Lower lobe of right lung (tissue), 2 donors: ENCODE results near the gene SCRG1. TPM values are rescaled to one million over a fixed set of nuclear protein-coding genes. Genes with fewer than 3 reads are reported as not detected.
A peak's percentile ranks its signal among the peaks of the same experiment; 100 is the strongest.

Experiments
- ATAC-seq, 2 donors: fragments of 200-7000 bp; cut with Tn5 transposase; one replicate each; pipeline ENCODE4 v1.9.1; 2020 to 2022; ENCODE audit warnings: mild to moderate bottlenecking in 2 of 2, moderate library complexity in 2 of 2
- DNase-seq: peaks from one replicate; pipeline ENCODE4 v3.0.0-alpha.2; 2020
- H3K27ac ChIP-seq: fragments of 200-600 bp; one replicate; pipeline ENCODE4 v1.8.0; 2022
- H3K27me3 ChIP-seq: fragments of 200-600 bp; one replicate; pipeline ENCODE4 v1.8.0; 2022; ENCODE audit warnings: low read depth
- H3K36me3 ChIP-seq: fragments of 200-600 bp; one replicate; pipeline ENCODE4 v1.8.0; 2022; ENCODE audit warnings: mild to moderate bottlenecking
- H3K4me1 ChIP-seq: fragments of 200-600 bp; one replicate; pipeline ENCODE4 v1.8.0; 2022
- H3K4me3 ChIP-seq: fragments of 200-600 bp; one replicate; pipeline ENCODE4 v1.8.0; 2022; ENCODE audit warnings: mild to moderate bottlenecking
- H3K9me3 ChIP-seq: fragments of 200-600 bp; one replicate; pipeline ENCODE4 v1.8.0; 2022
- intact Hi-C: fragments of 100-400 bp; cut with DNase I; formaldehyde crosslinking; loops from one replicate; pipeline ENCODE4 v1.11.0; 2022
- total RNA-seq: library from RNA; stranded (reverse); fragmentation: NEBNext Ultra II Directional; extraction: Animal tissue kit (Norgen Biotek cat#: 25700); gene quantifications from one replicate; pipeline ENCODE4 v1.2.1, GENCODE V29; 2021
- TF ChIP-seq, protein P1 (sequence below): fragments of 200-600 bp; IDR thresholded peaks from one replicate; pipeline ENCODE4 v1.8.0; 2022; ENCODE audit warnings: antibody characterized with exemption, mild to moderate bottlenecking
- donor health status: DM: no; HTN: yes; CAD: no; lungs with severe emphysema.

Gene SCRG1
- total RNA-seq, 1 donor from 2014 or later, result 0.32 TPM

DNA sequence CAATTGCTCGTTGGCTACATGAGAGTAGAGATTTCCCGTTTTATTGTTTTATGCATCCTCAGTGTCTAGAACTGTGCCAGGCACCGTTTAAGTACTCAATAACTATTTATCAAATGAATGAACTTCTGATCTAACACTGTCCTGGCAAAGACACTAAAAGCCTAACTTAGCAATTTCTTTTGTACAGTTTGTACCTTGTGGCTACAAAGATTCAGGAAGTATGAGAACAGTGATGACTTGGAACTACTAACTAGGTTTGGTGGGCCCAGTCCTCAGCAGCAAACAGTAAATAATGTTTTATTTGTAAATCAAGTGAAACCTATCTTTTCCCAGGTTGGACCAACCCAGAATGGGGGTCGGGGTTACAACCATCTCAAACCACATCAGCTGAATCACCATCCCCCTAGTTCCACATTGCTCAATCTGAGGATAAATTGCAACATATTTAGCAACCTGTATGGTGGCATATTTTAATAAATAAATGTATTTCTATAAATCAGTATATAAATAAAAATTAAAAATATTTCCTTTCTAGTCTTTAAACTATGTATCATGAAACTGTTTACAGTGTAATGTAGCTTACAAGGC, 12.3 kb upstream of the SCRG1 start:
- peak; percentile 54 to 61 for ATAC-seq

DNA sequence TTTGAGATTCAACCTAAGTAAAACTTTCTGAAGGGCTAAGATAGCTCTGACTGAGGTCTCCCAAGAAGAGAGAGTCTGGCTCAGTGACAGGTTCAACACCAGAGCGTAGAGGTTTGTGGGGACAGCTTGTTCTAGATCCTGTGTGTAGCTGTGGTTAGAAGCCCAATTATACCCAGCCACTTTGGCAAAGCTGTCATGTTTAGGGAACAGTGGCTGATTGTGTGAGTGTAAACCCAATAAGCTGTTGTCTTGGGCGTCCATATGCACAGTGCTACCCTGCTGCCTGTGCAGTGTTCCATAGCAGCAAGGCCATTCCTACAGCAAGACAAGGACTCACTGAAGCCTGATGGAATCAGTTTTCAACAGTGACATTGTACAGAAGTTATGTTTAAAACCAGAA, 11.2 kb upstream of the SCRG1 start:
- Histone ChIP-seq H3K9me3 (no peaks in the 10 kb centered on the region), H3K27ac (no peak overlapping the region), H3K27me3 (no peaks in the 10 kb centered on the region), H3K4me1 (peaks cover 4% of the 10 kb centered on the region), H3K36me3 (peaks cover 3% of the 10 kb centered on the region), H3K4me3 (no peak overlapping the region)
- TF ChIP-seq, protein P1, sequence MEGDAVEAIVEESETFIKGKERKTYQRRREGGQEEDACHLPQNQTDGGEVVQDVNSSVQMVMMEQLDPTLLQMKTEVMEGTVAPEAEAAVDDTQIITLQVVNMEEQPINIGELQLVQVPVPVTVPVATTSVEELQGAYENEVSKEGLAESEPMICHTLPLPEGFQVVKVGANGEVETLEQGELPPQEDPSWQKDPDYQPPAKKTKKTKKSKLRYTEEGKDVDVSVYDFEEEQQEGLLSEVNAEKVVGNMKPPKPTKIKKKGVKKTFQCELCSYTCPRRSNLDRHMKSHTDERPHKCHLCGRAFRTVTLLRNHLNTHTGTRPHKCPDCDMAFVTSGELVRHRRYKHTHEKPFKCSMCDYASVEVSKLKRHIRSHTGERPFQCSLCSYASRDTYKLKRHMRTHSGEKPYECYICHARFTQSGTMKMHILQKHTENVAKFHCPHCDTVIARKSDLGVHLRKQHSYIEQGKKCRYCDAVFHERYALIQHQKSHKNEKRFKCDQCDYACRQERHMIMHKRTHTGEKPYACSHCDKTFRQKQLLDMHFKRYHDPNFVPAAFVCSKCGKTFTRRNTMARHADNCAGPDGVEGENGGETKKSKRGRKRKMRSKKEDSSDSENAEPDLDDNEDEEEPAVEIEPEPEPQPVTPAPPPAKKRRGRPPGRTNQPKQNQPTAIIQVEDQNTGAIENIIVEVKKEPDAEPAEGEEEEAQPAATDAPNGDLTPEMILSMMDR, result no peak
- ATAC-seq (peak in 1 of 2 donors; percentile 32), DNase-seq (no peak)
- intact Hi-C loops, result no loop called here

More for the DNA sequence above, 12.3 kb upstream of the SCRG1 start:
- TF ChIP-seq, protein P1, result no peak
- no peak for DNase-seq
- intact Hi-C loops, result no loop called here
- Histone ChIP-seq H3K27me3 (no peaks in the 10 kb centered on the region), H3K4me3 (no peak overlapping the region), H3K9me3 (no peaks in the 10 kb centered on the region), H3K36me3 (peaks cover 3% of the 10 kb centered on the region), H3K4me1 (peaks cover 4% of the 10 kb centered on the region), H3K27ac (no peak overlapping the region)

DNA sequence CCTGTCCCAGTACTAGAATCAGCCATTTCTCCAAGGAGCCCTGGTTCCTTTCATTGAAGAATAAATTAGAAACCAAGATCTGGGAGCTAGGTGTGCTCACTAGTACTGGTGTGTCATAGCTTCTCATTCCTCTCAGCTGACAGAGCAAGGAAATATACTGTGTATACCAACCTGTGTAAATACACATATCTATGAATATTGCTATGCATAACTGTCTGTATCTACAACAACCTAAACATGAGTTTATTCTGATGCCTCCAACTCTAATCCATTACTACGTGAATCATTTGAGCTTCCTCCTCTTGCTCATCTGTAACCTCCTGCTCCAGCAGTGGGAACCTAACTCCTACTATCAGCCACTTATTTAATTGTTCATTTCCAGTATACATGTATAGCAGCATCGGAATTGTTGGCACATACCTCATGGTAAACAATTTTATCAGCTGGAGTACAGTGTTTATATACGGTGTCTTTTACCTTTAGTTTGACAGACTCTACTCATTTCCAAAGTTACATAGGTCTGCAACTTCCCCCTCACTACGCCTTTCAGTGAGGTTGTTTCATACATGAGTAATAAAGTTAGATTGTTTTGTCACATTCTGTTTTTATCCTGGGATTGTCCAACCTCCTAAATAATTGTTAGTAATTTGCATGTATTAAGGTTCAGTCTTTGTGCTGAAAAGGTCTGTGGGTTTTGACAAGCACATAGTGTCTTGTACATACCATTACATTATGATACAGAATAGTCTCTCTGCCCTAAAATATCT, 7.1 kb upstream of the SCRG1 start:
- Histone ChIP-seq H3K27ac (no peak overlapping the region), H3K4me1 (no peaks in the 10 kb centered on the region), H3K4me3 (no peak overlapping the region), H3K9me3 (no peaks in the 10 kb centered on the region), H3K27me3 (no peaks in the 10 kb centered on the region), H3K36me3 (peaks cover 3% of the 10 kb centered on the region)
- DNase-seq (no peak), ATAC-seq (no peak)
- intact Hi-C loops, result no loop called here
- TF ChIP-seq, protein P1, result no peak

DNA sequence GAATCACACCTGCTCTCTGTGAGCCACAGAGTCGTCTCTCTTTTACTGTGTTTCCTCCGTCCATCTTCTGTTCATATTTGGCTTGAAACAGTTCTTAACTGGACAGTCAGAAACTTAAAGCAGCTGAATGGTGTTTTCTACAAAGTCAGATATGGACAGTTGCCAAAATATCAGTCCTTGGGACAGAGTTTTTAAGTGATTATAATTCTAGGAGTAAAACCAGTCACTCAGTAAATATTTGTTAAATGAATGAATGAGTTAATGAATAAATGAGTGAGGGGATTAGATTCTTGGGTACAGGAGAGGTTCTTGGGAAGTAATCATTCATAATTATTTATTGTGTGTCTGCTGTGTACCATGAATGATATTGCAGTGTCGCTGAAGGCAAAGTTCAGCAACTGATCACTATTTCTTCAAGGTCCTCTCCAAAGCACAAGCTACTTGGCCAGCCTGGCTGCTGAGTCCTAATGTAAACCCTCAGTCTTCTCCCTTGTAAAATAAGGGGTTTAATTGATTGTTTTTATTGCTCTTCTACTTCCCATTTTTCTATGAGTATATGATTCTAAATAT, 5.5 kb upstream of the SCRG1 start:
- H3K9me3 ChIP-seq, result no peaks in the 10 kb centered on the region
- intact Hi-C loops, result no loop called here
- H3K4me3 ChIP-seq, result no peak overlapping the region
- H3K27ac ChIP-seq, result no peak overlapping the region
- no peak for ATAC-seq
- no peaks in the 10 kb centered on the region for H3K4me1 ChIP-seq
- H3K27me3 ChIP-seq, result no peaks in the 10 kb centered on the region
- H3K36me3 ChIP-seq, result no peaks in the 10 kb centered on the region
- TF ChIP-seq, protein P1, result no peak
- DNase-seq, result no peak

DNA sequence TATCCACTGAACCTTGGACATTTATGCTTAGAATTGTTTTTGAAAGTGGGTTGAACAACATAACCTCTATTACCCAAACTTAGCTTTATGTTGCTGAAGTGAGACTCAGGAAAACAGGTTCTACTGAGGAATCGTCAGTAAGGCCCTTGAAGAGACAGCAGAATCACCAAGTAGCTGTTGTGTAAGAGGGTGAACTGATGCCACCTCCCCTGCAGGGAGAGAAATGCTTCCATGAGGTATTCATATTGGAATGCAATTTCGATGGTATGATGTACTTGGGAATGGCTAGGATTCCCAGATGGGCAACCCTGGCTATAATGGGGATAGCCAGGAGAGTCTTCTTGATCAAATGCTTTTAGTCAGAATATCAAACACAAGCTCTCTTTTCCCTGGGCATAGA, 4.1 kb upstream of the SCRG1 start:
- ATAC-seq (no peak), DNase-seq (no peak)
- H3K36me3 ChIP-seq, result no peaks in the 10 kb centered on the region
- no peaks in the 10 kb centered on the region for H3K4me1 ChIP-seq
- no peaks in the 10 kb centered on the region for H3K9me3 ChIP-seq
- H3K27ac ChIP-seq, result no peak overlapping the region
- intact Hi-C loops, result no loop called here
- no peaks in the 10 kb centered on the region for H3K27me3 ChIP-seq
- H3K4me3 ChIP-seq, result no peak overlapping the region
- TF ChIP-seq, protein P1, result no peak
